Neural progenitor cell (in vitro differentiated cells): ENCODE results near the gene SLC2A14.
"Not testable (repeated sequence)": the region's sequence is repeated elsewhere in the genome, so short reads cannot be mapped to it uniquely, and the experiment has no call there.

Experiments
- EZH2 ChIP-seq: fragments of 200-600 bp; sonication (generic); IDR thresholded peaks from 2 replicates; pipeline ENCODE4 v1.6.1; 2017; ENCODE audit warnings: antibody characterized with exemption, mild to moderate bottlenecking, moderate library complexity
- EZH2phosphoT487 ChIP-seq: fragments of 200-600 bp; sonication (generic); IDR thresholded peaks from 2 replicates; pipeline ENCODE4 v1.6.1; 2017; ENCODE audit warnings: antibody characterized with exemption
- TF ChIP-seq, protein P1 (sequence below): fragments of 200-600 bp; sonication (generic); IDR thresholded peaks from 2 replicates; pipeline ENCODE4 v1.5.1; 2017; ENCODE audit warnings: antibody characterized with exemption, mild to moderate bottlenecking

DNA sequence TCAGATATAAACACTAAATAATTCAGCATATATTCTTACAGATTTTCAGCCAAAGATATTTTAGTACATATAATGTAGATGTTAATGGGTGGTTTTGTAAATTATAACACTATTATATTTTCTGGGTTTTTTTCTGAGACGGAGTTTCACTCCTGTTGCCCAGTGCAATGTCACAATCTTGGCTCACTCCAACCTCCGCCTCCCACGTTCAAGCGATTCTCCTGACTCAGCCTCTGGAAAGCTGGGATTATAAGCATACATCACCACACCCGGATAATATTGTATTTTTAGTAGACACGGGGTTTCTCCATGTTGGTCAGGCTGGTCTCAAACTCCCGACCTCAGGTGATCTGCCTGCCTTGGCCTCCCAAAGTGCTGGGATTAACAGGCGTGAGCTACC is 29.7 kb upstream of the SLC2A14 start:
- TF ChIP-seq, protein P1, sequence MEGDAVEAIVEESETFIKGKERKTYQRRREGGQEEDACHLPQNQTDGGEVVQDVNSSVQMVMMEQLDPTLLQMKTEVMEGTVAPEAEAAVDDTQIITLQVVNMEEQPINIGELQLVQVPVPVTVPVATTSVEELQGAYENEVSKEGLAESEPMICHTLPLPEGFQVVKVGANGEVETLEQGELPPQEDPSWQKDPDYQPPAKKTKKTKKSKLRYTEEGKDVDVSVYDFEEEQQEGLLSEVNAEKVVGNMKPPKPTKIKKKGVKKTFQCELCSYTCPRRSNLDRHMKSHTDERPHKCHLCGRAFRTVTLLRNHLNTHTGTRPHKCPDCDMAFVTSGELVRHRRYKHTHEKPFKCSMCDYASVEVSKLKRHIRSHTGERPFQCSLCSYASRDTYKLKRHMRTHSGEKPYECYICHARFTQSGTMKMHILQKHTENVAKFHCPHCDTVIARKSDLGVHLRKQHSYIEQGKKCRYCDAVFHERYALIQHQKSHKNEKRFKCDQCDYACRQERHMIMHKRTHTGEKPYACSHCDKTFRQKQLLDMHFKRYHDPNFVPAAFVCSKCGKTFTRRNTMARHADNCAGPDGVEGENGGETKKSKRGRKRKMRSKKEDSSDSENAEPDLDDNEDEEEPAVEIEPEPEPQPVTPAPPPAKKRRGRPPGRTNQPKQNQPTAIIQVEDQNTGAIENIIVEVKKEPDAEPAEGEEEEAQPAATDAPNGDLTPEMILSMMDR: not testable (repeated sequence)
- not testable (repeated sequence) for TF ChIP-seq EZH2, EZH2phosphoT487
